Stimulated activated naive CD8-positive, alpha-beta T cell treated with anti-CD3 and anti-CD28 coated beads, Interleukin-15, Interleukin-2, amounts not matched to agents 100 U/mL and 50 U/mL, for 24 hours (primary cell): ENCODE measurements around the gene DAPK1.
"Not testable (repeated sequence)": the region's sequence is repeated elsewhere in the genome, so short reads cannot be mapped to it uniquely, and the experiment has no call there.

ENCODE experiments used
- ATAC-seq: fragments of 150-1000 bp; cut with Tn5 transposase; one replicate; pipeline ENCODE4 v1.10.0; 2021
- DNase-seq: peaks from one replicate; pipeline ENCODE4 v3.0.0; 2021

Gene DAPK1

DNA sequence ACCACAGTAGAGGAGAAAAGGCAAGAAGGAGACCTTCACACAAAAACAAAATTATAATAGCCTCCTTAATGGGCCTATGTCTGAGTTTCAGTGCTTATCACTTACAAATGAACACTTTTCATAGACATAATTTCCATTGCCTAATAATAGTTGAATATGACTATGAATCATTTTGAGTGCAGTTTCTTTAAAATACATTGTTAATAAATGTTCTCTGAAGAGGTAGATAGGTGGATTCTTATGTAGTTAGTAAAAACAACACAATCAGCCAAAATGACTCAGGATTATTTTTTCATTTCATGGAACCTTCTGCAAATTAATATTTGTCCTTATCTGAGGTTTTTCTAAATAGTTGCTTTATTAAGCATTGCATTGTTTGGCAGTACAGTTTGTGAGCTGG is 45.6 kb downstream of the DAPK1 start:
- no peak for DNase-seq
- ATAC-seq: no peak

DNA sequence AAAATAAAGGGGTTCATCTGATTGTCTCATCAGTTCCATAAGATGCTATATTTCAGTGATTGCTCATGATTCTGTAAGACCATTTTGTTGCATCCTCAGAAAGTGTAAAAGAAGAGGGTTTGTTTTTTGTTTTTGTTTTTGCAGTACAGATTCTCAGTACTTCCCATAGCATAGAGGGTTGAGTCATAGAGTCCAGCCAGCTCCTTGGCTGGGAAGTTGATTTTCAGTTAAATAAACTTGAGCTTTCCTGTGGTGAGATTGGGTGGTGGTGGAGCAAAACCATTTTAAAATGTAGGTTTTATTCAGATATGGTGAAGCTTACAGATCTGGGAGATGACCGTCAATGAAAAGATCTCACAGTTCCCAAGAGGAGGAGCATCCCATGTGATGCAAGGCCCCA is 48.2 kb downstream of the DAPK1 start:
- no peak for DNase-seq
- no peak for ATAC-seq

DNA sequence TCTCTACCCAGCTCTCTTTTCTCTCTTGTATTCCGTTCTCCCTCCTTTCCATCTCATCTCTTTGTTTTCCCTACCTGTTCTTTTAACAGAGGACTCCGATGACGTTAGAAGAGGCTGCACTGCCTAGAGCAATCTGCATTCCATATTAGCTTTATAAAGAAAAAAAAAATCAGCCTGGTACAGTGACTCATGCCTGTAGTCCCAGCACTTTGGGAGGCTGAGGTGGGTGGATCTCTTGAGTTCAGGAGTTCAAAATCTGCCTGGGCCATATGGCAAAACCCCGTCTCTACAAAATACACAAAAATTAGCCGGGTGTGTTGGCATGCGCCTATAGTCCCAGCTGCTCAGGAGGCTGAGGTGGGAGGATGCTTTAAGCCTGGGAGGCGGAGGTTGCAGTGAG is 49.0 kb downstream of the DAPK1 start:
- no peak for ATAC-seq
- DNase-seq: no peak

DNA sequence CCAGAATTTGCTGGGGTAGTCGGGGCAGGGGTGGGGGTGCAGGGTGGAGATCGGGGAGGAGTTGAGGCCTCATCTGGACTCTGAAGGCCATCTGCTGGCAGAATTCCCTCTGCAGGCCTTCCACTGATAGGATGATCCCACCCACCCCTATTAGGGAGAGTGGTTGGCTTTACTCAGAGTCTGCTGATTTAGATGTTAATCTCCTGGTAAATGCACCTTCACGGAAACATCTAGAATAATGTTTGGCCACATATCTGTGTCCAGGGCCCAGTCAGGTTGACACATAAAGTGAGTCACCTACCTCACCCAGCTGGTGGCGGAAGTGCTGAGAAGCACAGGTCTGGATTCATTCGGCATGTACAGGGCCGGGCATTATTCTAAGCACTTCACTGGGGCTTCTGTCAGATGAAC is 50.0 kb downstream of the DAPK1 start:
- no peak for ATAC-seq
- no peak for DNase-seq

DNA sequence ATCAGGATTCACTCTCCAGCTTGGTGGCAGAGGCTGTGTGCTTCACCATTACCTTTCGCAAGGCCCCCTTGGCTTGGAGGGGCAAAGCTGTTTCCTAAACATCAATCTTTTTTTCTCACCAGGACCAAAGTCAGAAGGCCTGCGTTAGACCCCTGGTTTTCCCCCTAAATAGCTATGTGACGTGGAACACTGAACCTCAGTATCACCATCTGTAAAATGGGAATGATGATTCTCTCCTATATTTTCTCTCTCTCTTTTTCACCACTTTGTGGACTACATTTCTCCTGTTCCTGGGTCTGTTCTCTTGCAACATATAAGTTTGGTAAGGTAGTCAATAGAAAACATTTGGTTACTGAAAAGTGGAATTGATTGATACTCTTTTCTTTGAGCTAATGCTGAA is 50.5 kb downstream of the DAPK1 start:
- DNase-seq (no peak), ATAC-seq (no peak)

DNA sequence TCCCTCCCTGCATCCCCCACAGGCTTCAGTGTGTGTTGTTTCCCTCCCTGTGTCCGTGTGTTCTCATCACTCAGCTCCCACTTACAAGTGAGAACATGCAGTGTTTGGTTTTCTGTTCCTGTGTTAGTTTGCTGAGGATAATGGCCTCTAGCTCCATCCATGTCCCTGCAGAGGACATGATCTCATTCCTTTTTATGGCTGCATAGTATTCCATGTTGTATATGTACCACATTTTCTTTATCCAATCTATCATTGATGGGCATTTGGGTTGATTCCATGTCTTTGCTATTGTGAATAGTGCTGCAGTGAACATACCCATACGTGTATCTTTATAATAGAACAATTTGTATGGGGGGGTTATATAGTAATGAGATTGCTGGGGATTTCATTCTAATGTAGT is 51.4 kb downstream of the DAPK1 start:
- DNase-seq, ATAC-seq: not testable (repeated sequence)

DNA sequence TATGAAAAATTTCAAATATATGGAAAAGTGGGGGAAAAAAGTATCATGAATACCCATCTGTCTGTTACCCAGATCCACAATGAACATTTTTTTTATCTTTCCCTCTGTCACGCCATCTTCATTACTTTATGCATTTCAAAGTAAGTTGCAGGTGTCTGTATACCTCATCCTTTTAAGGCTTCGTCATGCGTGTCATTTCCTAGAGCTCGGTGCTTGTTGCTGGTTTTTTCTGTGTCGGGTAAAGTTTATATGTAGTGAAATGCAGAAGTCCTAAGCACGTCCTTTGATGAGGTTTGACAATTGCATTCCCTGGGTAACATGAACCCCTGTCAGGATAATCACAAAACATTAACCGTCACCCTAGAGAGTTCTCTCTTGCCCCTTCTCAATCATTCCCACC is 52.1 kb downstream of the DAPK1 start:
- ATAC-seq: no peak

DNA sequence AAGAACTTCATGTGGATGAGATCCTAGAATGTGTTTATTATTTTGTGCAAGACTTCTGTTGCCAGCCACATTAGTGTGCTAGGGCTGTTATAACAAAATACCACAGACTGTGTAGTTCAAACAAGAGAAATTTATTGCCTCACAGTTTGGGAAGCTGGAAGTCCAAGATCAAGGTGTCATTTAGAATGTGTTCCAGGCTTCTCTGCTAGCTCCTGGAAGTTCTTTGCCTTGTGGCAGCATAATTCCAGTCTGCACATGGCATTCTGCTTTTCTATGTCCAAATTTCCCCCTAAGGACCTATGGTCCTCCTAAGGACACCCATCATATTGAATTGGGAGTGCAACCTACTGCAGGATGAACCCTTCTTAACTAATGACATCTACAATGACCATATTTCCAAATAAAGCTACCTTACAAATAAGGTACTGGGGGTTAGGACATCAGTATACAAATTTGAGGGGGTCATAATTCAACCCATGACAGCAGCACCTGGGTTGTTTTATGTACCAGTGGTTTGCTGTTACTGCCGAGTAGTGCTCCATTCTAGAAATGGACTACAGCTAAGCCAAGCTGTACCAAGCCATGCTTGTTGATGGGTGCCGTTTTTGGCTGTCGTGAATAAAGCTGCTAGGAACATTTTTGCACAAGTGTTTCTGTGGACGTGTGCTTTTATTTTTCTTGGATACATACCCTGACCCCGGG is 52.7 kb downstream of the DAPK1 start:
- ATAC-seq (no peak), DNase-seq (no peak)

More for the DNA sequence above, 52.1 kb downstream of the DAPK1 start:
- no peak for DNase-seq

DNA sequence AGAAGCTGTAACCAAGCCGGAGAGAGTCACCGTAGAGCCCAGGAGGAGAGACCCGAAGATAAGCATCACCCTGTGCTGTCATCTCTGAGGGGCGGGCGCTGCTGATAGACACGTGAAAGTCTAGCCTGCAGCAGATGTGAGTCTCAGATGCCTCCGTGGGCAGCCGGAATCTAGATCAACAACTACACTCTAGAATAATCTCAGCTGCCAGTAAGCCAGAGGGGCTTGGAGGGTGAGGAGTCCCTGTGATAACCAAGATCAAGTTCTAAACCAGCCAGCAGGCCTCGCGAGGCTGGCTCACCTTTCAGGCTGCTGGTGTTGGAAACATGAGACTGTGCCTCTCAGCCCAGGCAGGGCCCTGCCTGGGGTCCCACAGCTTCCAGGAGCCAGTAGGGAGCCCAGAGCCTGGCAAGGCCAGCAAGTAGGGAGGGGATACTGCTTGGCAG is 54.1 kb downstream of the DAPK1 start:
- ATAC-seq: no peak
- DNase-seq: no peak

DNA sequence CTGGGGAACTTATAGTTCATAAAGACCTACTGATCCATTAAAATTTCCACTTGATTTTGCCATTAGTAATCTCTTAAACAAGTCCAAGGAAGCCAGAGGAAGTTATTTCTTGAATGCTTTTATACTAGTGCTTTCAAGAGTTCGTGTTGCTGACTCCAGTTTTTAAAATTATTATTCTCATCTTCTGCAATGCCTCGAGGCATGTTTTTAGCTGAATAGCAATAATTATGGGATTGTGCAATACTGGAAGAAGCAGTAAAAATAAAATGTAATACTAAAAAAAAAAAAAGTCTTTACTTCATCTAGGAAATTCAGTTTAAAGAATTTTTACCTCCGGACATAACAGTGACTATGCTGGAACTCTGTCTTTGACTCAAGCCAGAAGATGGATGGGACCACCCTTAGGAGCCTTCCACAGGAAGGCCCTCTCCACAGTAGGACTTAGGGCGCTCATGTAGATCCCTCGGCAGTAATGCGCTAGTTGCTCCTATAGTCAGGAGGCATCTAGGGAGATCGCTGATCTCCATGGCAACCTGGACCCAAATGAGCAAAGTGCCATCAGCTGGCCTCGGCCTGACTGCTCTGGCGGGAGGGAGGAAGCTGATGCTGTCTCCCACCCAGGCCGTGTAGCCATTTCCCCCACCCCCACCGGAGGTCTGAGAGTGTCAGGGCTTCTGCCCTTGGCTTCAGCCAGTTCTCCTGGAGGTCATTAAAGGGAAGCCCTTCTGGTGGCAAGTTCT is 56.7 kb downstream of the DAPK1 start:
- ATAC-seq: no peak

DNA sequence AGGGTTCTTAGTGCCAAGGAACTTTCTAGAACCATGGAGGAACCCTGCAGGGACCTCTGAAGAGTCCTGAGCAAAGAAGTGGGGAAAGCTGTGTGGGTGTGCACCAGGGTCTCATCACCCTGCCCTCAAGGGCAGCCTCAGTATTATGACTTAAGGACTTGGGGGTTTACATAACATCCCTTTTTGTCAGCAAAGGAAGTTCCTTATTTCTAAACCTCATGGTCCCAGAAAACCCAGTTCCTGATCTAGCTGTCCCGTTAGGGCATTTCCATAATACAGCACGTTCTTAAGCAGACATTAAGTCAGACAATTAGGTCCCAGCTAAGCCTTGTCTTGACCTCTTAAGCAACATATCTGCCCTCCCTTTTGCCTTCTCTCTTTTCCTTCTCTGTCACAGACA is 57.3 kb downstream of the DAPK1 start:
- ATAC-seq (no peak), DNase-seq (no peak)

More for the DNA sequence above, 56.7 kb downstream of the DAPK1 start:
- no peak for DNase-seq

DNA sequence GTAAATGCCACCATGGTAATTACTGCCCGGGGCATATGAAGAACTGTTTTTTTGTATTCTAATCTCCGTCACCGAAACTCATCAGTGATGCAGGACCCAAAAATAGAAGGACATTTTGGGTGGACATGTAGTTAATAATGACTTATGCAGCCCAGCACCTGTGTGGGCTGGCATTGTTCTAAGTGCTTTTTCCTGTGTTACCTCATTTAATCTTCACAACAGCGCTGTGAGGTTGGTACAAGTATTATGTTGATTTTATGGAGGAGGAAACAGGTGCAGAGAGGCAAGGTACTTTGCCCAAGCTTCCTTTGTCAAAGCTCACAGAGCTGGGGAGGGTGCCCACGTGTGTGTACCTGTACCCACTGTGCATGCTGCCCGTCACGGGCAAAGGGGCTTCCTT is 58.4 kb downstream of the DAPK1 start:
- DNase-seq: no peak

DNA sequence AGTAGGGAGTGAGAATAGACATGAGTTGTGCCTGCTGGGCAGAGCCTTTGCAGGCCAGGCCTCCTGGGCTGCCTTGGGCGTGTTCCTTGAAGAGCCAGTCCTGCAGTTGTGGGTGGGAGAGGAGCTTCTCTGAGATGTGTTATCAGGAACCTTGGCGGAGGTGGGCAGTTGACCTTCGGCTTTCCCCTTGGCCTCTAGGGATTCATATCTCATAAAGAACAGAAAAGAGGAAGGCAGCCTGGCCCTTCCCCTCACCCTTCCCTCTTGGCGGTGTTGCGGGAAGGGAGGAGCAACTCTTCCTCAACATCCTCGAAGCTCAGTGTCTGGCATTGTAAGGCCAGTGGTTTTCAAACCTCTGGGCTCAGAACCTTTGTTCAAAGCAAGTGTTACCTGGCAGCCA is 59.2 kb downstream of the DAPK1 start:
- DNase-seq: no peak

More for the DNA sequence above, 58.4 kb downstream of the DAPK1 start:
- ATAC-seq: no peak

DNA sequence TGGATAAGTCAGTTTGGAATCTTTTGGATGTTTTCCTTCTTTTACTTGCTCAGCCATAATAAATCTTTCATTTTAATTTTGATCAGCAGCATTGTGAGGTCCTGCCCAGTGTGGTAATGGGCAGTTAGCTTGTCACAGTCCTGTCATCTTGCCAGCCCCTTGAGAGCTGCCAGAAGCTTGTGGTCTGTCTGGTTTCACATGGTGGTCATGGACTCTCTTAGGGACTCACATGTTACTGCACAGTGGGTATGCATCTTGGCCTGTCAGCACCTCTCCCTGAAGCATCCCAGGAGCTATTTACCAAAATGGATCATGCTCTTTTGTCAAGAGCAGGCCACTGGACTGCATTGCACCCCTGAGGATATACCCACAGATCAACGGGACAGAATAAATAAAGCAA is 60.3 kb downstream of the DAPK1 start:
- DNase-seq (no peak), ATAC-seq (no peak)

More for the DNA sequence above, 59.2 kb downstream of the DAPK1 start:
- no peak for ATAC-seq

DNA sequence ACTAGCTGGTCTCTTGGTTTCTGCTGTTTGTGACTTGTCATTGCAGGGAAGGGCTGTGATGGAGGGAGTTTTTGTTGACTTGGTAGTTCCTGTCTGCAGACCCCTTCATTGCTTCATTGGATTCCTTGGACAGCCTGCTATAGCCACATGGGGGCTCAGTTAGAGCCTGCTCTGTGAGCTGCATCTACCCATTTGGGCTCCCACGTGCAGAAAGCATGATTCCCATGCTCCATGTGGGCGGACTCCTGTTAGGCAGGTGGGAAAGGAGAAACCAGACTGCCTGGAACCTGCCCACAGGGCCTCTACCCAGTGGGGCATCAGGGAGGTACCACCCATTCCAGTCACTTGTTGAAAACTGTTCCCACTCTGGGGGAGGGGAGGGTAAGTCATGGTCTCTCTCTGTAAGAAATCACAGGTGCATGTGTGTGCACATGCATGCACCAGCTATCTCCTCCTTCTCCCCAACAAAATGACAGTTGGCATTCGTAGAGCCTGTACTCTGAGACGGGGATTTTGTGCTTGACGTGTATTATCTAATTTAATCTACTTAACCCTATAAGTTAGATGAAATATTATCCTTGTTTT is 61.0 kb downstream of the DAPK1 start:
- ATAC-seq (no peak), DNase-seq (no peak)

DNA sequence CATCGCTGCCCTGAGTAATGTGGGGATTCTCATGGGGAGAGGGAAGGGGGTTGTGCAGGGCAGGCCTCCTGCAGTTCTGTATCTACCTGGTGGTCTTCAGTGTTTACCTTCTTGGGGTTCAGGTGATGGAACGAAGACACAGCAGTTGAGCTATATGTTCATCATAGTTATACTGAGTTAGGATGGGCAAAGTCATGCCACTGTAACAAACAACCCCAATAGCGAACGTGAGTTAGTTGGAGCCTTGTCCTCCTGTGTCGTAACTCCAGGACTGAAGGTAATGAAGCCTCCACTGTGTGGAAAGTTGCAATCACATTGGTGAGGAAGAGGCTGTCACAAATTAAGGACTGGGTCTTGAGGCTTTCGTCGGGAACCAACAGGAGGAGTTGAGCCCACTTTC is 64.4 kb downstream of the DAPK1 start:
- ATAC-seq (no peak), DNase-seq (no peak)

DNA sequence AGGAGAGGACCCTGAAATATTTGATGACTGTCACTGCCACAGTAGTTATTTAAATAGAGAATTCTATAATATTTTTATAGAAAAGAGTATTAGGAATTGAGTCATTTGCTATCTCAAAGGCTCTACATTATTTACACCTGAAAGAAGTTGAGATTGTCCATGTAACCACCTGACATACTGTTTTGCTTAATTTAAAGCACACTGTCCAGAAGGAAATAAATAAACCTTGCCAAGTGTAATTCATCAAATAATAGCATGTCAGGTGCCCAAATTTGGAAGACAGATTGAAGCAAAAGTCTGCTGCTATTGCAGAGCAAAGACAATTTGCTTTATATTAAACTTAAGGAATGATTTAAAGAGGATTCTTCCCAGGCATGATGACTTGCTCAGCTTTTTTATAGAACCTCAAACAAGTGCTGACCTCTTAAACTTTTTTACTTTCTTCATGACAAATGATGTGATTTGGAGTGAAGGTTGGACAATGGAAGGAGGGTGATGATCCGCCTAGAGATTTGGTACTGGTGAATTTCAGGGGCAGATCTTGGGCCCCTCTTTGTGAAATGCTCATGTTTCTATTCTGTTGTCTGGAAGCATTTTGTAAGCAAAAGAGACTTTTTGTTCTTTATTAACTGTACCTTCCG is 65.0 kb downstream of the DAPK1 start:
- DNase-seq: no peak

DNA sequence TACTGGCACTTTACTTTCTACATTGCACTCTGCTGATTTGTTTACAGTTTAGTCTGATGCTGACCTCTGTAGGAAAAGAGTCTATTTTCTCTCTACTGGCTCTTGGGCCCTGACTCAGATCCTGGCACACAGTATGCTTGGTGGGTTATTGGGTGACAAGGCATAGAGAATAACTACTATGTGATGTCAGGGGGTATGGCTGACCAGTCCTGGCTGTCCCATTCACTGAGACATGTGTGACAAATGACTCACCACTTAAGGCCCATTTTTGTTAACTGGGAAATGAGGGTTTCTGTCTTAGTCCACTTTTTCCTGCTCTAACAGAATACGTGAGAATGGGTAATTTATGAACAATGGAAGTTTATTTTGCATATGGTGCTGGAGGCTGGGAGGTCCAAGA is 66.4 kb downstream of the DAPK1 start:
- ATAC-seq (no peak), DNase-seq (no peak)

More for the DNA sequence above, 65.0 kb downstream of the DAPK1 start:
- no peak for ATAC-seq

DNA sequence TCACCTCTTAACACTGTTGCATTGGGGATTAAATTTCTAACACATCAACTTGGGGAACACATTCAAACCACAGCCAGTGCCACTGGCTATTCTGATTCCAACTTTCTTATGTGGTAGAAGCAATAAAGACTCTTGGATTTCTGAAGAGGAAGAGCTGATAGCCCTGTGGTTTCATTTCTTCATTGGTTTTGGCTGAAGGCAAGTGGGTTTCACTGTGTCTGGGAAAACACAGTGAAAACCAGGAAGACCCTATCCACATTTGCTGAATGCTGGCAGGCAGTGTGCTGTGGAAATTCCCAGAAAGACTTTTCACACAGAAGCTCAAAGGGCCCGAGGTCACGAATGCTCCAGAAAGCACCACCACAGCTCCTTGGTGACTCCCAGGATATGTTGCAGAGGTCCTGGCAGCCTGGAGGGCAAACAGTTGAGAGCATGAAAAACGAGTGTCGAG is 67.1 kb downstream of the DAPK1 start:
- DNase-seq: no peak
- no peak for ATAC-seq

DNA sequence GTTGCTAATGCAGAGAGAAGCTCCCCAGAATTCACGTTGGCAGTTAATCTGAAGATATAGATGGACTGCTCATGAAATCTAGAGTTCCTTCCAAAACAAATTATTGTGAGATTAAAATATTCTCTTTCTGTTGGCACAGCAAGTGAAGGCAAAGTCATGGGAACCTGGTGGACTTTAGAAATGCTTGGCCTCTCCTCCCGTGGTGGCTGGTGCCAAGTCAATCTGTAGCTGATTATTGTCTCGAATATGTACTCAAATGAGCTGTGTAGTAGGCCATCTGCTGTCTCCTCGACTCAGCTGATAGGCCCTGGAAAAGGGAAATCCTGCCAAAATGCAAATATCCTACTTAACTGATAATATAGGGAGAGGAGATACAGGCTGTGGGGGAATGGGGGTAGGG is 69.3 kb downstream of the DAPK1 start:
- no peak for ATAC-seq

DNA sequence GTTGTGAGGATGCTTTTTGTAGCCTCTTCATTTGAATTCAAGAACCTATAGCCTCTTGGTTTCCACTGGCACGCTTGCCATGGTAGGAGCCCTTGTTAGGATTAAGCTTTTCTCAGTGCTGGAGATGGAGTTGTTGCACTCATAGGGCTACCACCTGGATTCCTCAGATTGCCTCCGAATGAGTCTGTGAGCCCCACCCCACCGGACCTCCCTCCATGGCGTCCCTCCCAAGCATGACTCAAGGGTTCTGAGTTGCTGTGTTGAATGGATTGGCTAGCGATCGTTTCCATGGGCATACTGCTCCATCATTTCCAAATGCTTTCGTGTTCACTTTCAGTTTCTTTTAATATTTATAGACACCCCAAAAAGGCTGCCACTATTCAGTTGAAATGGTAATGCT is 69.9 kb downstream of the DAPK1 start:
- ATAC-seq (no peak), DNase-seq (no peak)

More for the DNA sequence above, 69.3 kb downstream of the DAPK1 start:
- no peak for DNase-seq

DNA sequence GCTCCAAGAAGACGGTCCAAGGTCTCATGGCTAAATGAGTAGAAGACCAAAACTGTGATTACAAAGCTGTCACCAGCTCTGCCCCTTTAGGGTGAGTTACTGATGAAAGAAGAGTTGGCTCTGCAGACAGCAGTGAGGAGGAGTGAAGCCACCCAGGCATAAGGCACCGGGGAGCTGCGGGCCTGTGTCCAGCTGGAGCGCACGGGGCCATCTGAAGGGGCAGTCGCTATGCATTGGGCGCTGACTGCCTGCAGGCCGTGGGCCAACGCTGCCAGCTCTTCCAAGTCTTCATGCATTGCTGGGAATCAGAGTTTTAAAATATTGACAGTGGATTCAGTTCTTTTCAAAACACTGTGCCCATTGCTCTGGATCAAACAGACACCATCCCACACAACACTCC is 70.3 kb downstream of the DAPK1 start:
- ATAC-seq (no peak), DNase-seq (no peak)

DNA sequence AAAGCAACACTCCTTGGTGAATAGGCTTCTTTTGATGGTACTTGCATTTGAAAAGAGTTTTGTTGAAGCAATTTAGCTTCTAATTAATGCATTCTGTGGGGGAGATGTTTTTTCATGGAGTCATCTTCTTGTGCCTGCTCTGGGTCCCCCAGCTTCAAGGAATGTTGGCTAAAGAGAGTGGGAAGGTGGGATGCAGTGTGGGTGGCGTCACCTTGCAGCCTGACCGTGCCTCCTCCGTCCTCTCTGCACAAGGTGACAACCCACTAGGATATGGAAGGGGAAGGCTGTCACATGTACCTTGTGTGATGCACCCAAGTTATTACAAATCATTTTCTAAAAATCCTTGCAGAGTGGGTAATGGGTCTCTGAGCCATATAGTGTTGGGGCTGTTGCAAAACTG is 70.7 kb downstream of the DAPK1 start:
- no peak for DNase-seq
- ATAC-seq: no peak
